GM18870 (cell line): ENCODE data around the gene HPCA.

Experiments used
- ATAC-seq: cut with Tn5 transposase; IDR thresholded peaks from one replicate; pipeline ENCODE4 v1.9.1; 2021; ENCODE audit warnings: moderate library complexity; ENCODE audit not compliant: unreplicated experiment

HPCA gene

DNA sequence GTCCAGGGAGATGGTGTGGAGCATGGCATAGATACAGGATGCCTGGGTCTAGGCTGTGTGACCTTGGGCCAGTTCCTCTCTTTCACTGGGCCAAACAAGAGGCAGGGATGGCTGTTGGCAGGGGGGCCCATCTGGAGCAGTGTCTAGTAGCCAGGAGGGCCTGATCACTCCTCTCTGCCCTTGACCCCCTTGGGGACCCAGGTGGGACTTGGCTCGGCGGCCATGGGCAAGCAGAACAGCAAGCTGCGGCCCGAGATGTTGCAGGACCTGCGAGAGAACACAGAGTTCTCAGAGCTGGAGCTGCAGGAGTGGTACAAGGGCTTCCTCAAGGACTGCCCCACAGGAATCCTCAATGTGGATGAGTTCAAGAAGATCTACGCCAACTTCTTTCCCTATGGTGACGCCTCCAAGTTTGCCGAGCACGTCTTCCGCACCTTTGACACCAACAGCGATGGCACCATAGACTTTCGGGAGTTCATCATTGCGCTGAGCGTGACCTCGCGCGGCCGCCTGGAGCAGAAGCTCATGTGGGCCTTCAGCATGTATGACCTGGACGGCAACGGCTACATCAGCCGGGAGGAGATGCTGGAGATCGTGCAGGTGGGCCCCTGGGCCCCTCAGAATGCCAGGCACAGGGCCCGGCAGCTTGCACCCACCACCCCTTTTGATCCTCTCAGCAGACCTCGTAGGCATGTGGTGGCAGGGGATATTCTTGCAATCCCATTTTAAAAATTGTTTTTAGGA lies 2.6 kb downstream of the HPCA start:
- no peak for ATAC-seq

- ATAC-seq: no peak
Measured at GRCh38 chr1:32889731-32890278, 3.5 kb downstream of the HPCA start.

DNA sequence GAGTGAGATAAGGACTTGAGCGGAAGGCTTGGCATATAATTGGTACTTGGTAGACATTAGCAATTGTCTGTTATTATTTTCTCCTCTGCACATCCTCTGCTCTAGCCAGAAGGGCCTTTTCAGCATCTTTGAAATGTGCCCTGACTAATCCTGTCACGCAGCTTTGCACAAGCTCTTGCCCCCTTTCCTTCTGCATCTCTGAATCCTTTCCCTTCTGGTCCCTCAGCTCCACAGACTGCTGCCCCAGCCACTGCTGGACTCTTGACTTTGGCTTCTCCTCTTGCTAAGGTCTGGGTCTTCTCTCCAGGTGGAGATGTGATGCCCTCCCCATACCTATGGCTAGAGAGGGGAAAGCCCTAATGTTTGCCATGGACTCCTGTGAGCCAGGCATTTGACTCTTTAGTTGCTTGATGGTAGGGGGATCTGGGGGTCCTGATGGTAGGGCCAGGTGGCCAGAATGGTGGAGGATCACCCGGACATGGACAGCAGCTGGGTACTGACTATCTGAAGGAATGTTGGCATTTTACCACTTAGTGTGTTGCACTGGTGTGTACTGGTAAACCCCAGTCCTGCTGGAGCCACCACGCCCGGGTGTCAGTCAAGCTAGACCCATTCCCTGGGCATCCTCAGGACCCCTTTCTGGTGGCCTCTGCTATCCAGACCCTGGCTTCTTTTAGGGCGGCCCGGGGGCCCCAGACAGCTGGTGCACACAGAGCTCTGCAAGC lies 4.4 kb downstream of the HPCA start:
- no peak for ATAC-seq

DNA sequence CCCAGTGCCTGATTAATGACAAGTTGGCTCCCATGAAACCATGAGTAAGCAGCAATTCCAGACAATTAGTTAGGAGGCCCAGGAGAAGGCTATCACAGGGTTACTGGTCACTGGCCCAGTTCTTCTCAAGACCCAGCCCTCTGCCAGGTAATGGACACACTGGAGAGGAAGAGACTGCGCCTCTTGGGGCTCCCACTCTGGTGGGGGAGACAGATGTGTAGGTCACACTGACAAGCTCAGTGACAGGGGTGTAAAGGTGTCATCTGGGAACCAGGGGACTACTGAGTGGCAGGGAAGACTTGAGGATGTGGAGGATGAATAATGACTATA lies 4.9 kb downstream of the HPCA start:
- ATAC-seq: no peak

GRCh38 chr1:32891630-32892029 lies 5.3 kb downstream of the HPCA start:
- ATAC-seq: no peak

- no peak for ATAC-seq
Measured at GRCh38 chr1:32892368-32893197, 6.3 kb downstream of the HPCA start.

DNA sequence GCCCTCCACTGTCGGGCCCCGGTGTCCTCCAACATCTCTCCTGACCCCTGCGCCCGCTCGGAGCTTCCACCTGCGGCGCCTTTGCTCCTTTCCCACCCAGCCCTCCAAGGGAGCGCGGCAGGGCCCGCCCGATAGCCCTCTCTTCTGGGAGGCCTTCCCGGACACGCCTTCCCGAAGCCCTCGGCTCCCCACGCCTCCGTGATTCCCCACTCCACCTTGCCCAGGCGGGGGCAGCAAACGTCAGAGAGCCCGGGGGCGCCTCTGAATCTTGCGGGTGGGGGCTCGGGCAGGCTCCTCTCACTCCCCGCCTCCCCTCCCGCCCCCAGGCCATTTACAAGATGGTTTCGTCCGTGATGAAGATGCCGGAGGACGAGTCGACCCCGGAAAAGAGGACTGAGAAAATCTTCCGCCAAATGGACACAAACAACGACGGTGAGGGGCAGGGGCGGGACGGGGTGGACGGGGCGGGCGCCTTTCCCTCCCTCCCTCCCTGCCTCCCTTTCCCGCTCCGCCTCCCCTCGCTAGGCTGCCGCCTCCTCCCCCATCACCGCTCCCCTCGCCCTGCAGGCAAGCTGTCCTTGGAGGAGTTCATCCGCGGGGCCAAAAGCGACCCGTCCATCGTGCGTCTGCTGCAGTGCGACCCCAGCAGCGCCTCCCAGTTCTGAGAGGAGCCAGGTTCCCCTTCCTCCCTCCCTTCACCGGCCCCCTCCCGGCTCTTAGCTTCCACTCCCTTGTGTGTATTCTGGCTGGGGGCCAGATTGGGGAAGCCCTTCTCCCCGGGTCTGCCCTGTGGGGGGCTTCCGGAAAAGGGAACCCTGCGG lies 7.1 kb downstream of the HPCA start:
- no peak for ATAC-seq

GRCh38 chr1:32894019-32894600 lies 7.8 kb downstream of the HPCA start:
- ATAC-seq: no peak

DNA sequence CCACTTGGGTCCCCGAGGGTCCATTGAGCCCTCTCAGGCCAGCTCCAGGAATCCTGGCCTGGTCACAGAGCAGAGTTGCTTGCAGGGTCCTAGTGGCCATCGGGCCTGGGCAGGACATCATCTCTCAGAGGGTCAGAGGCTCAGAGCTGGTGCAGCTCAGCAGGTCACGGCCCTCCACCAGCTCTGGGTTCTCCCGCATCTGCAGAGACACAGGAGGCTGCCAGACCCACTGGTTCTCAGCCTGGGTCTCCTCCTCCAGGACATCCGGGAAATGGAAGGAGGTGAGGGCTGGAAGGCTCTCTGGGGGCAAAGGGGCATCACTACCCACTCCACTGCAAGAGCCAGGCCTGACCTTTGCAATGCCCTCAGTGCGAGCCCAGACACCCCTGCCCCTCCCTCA lies 8.4 kb downstream of the HPCA start:
- no peak for ATAC-seq

GRCh38 chr1:32895325-32896215 lies 9.3 kb downstream of the HPCA start:
- ATAC-seq: no peak

- no peak for ATAC-seq
Measured at GRCh38 chr1:32896451-32896850, 10.2 kb downstream of the HPCA start.

DNA sequence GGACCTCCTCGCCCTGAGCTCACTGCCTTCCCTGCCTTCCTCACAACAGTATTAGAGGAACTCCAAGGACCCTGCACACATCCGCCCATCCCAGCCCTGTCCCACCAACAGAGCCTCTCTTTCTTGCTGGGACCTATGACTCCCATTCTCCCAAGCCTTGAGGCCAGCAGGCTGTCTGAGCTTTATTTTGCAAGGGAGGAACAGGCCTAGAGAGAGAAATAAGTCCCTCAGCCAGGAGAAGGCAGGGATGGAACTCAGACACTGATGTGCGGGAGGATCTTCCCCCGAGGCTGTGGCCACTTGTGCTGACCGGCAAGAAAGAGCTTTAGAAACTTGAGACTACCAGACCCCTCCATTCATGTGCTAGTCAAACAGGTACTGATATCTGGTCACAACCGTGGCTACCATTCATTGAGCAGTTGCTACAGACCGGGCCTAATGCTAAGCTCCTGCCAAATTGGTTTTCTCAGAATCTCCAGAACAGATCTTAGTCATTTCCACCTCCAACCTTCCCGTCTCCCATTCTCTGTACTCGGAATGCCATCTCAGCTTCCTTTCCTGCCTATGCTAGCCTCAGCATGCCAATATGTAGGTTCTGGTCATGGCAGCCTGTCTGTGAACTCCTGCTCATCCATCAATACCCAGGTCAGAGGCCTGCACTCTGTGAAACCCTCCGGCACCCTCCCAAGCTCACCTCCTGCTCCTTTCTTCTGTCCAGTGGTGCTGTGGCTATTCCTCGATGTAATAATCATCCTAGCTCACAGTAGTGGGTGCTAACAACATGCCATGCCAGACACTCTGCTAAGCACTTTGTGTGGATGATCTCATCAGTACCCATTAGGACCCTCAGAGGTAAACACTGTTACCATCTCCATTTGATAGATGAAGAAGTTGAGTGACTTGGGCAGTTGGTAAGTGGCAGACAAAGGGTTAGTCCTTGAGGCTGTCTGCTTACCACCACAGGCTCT lies 11.1 kb downstream of the HPCA start:
- no peak for ATAC-seq

DNA sequence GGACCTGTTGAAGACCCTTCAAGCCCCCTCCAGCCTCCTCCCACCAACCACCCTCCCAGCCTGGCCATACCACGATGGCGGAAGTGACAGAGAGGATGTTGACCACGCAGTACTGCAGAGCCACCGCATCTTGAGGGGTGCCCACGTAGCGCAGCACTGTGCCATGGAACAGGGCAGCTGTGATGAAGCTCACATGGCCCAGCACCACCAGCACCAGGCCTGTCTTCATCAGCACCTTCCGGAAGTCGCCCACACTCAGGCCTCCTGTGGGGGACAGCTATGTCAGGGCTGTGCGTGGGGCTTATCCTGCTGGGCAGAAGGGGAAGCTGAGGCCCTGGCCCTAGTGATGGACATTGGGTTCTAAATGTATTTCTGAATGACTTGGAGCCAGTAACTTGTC lies 11.8 kb downstream of the HPCA start:
- no peak for ATAC-seq

- no peak for ATAC-seq
Measured at GRCh38 chr1:32898958-32899357, 12.7 kb downstream of the HPCA start.

- ATAC-seq: no peak
Measured at GRCh38 chr1:32899586-32900296, 13.4 kb downstream of the HPCA start.

DNA sequence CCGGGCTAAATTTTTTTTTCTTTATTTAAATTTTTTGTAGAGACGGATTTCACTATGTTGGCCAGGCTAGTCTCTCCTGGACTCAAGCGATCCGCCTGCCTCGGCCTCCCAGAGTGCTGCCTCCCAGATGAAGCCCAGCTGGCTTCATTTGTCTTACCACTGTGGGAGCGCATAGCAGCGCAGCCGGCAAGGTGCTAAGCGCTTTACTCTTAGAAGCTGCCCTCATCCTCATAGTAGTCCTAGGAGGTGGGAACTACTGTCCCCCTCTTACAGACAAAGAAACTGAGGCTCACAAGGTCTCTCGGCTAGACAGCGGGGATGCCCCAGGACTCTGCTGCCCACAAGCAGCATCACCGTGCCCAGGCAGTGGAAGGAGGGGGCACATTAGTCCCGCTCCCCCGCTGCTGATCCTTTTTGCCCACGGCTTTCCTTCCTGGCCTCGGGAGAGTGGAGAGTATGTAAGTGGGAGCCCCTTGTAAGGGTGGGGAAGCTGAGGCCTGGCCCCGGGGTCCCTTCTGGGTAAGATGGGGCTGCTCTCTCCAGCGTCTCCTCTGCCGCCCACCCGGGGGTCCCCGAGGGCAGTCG lies 14.2 kb downstream of the HPCA start:
- ATAC-seq: no peak
